Measurements from ENCODE around the gene YBX1.
"Not testable (repeated sequence)": the region's sequence is repeated elsewhere in the genome, so short reads cannot be mapped to it uniquely, and the experiment has no call there.

The YBX1 gene

GRCh38 chr1:42700006-42700405, 17.8 kb downstream of the YBX1 start:
- no peak overlapping the region for H3K27ac Mint-ChIP-seq
- H3K9me3 Mint-ChIP-seq = no peaks in the 10 kb centered on the region
- intact Hi-C loops (cut with micrococcal nuclease) = no loop called here
- H3K27me3 Mint-ChIP-seq = no peaks in the 10 kb centered on the region
- no peak overlapping the region for H3K4me3 Mint-ChIP-seq
- peaks cover 11% of the 10 kb centered on the region for H3K4me1 Mint-ChIP-seq (ENCODE audit: low read depth)
- H3K36me3 Mint-ChIP-seq (ENCODE audit: low read depth) = peaks cover 100% of the 10 kb centered on the region

GRCh38 chr1:42703888-42704464, 21.8 kb downstream of the YBX1 start:
- Mint-ChIP-seq H3K27me3 (no peaks in the 10 kb centered on the region), H3K4me3 (no peak overlapping the region), H3K36me3 (ENCODE audit: low read depth) (peaks cover 94% of the 10 kb centered on the region), H3K9me3 (no peaks in the 10 kb centered on the region), H3K27ac (no peak overlapping the region), H3K4me1 (ENCODE audit: low read depth) (peaks cover 7% of the 10 kb centered on the region)
- intact Hi-C loops (cut with micrococcal nuclease) = no loop called here

GRCh38 chr1:42712808-42713207, 30.6 kb downstream of the YBX1 start:
- H3K4me1 Mint-ChIP-seq (ENCODE audit: low read depth); intact Hi-C loops (cut with micrococcal nuclease); H3K27ac Mint-ChIP-seq; H3K4me3 Mint-ChIP-seq; H3K9me3 Mint-ChIP-seq; H3K27me3 Mint-ChIP-seq: not testable (repeated sequence)
- H3K36me3 Mint-ChIP-seq (ENCODE audit: low read depth) = peaks cover 98% of the 10 kb centered on the region

GRCh38 chr1:42713293-42713692, 31.1 kb downstream of the YBX1 start:
- H3K27me3 Mint-ChIP-seq = no peaks in the 10 kb centered on the region
- H3K4me1 Mint-ChIP-seq (ENCODE audit: low read depth) = peaks cover 7% of the 10 kb centered on the region
- H3K36me3 Mint-ChIP-seq (ENCODE audit: low read depth) = peaks cover 98% of the 10 kb centered on the region
- H3K9me3 Mint-ChIP-seq = peaks cover 10% of the 10 kb centered on the region
- intact Hi-C loops (cut with micrococcal nuclease) = no loop called here
- no peak overlapping the region for H3K27ac Mint-ChIP-seq
- no peak overlapping the region for H3K4me3 Mint-ChIP-seq

GRCh38 chr1:42714441-42714840, 32.2 kb downstream of the YBX1 start:
- intact Hi-C loops (cut with micrococcal nuclease); H3K27ac Mint-ChIP-seq; H3K4me3 Mint-ChIP-seq; H3K4me1 Mint-ChIP-seq (ENCODE audit: low read depth); H3K9me3 Mint-ChIP-seq; H3K27me3 Mint-ChIP-seq: not testable (repeated sequence)
- peaks cover 93% of the 10 kb centered on the region for H3K36me3 Mint-ChIP-seq (ENCODE audit: low read depth)

- H3K36me3 Mint-ChIP-seq (ENCODE audit: low read depth) = peaks cover 29% of the 10 kb centered on the region
- no peaks in the 10 kb centered on the region for H3K9me3 Mint-ChIP-seq
- H3K4me1 Mint-ChIP-seq (ENCODE audit: low read depth) = no peaks in the 10 kb centered on the region
- intact Hi-C loops (cut with micrococcal nuclease) = no loop called here
- H3K27me3 Mint-ChIP-seq = no peaks in the 10 kb centered on the region
- no peak overlapping the region for H3K4me3 Mint-ChIP-seq
- no peak overlapping the region for H3K27ac Mint-ChIP-seq
These were observed 38.6 kb downstream of the YBX1 start for GRCh38 chr1:42720868-42721267.

GRCh38 chr1:42721926-42722325, 39.7 kb downstream of the YBX1 start:
- no peak overlapping the region for H3K4me3 Mint-ChIP-seq
- peaks cover 18% of the 10 kb centered on the region for H3K36me3 Mint-ChIP-seq (ENCODE audit: low read depth)
- no peak overlapping the region for H3K27ac Mint-ChIP-seq
- H3K27me3 Mint-ChIP-seq = no peaks in the 10 kb centered on the region
- H3K4me1 Mint-ChIP-seq (ENCODE audit: low read depth) = no peaks in the 10 kb centered on the region
- intact Hi-C loops (cut with micrococcal nuclease) = no loop called here
- no peaks in the 10 kb centered on the region for H3K9me3 Mint-ChIP-seq

- H3K4me3 Mint-ChIP-seq; H3K4me1 Mint-ChIP-seq (ENCODE audit: low read depth); H3K27ac Mint-ChIP-seq; intact Hi-C loops (cut with micrococcal nuclease); H3K27me3 Mint-ChIP-seq; H3K9me3 Mint-ChIP-seq: not testable (repeated sequence)
- peaks cover 13% of the 10 kb centered on the region for H3K36me3 Mint-ChIP-seq (ENCODE audit: low read depth)
These were observed 40.2 kb downstream of the YBX1 start for GRCh38 chr1:42722403-42722802.

- no peak overlapping the region for H3K27ac Mint-ChIP-seq
- no peaks in the 10 kb centered on the region for H3K27me3 Mint-ChIP-seq
- peaks cover 2% of the 10 kb centered on the region for H3K36me3 Mint-ChIP-seq (ENCODE audit: low read depth)
- intact Hi-C loops (cut with micrococcal nuclease) = no loop called here
- no peaks in the 10 kb centered on the region for H3K4me1 Mint-ChIP-seq (ENCODE audit: low read depth)
- H3K9me3 Mint-ChIP-seq = no peaks in the 10 kb centered on the region
- no peak overlapping the region for H3K4me3 Mint-ChIP-seq
These were observed 41.3 kb downstream of the YBX1 start for GRCh38 chr1:42723511-42723910.

- intact Hi-C loops (cut with micrococcal nuclease) = not testable (repeated sequence)
These were observed 43.6 kb downstream of the YBX1 start for GRCh38 chr1:42725820-42726219.

GRCh38 chr1:42730002-42730401, 47.8 kb downstream of the YBX1 start:
- Mint-ChIP-seq H3K27ac (no peak overlapping the region), H3K9me3 (no peaks in the 10 kb centered on the region), H3K4me1 (ENCODE audit: low read depth) (peaks cover 5% of the 10 kb centered on the region), H3K4me3 (no peak overlapping the region), H3K36me3 (ENCODE audit: low read depth) (no peaks in the 10 kb centered on the region), H3K27me3 (no peaks in the 10 kb centered on the region)
- intact Hi-C loops (cut with micrococcal nuclease) = no loop called here

More at GRCh38 chr1:42725820-42726219, 43.6 kb downstream of the YBX1 start:
- not testable (repeated sequence) for H3K27ac Mint-ChIP-seq; H3K27me3 Mint-ChIP-seq; H3K36me3 Mint-ChIP-seq (ENCODE audit: low read depth); H3K9me3 Mint-ChIP-seq; H3K4me3 Mint-ChIP-seq; H3K4me1 Mint-ChIP-seq (ENCODE audit: low read depth)

GRCh38 chr1:42730988-42731387, 48.8 kb downstream of the YBX1 start:
- H3K4me3 Mint-ChIP-seq = no peak overlapping the region
- peaks cover 8% of the 10 kb centered on the region for H3K4me1 Mint-ChIP-seq (ENCODE audit: low read depth)
- no peaks in the 10 kb centered on the region for H3K9me3 Mint-ChIP-seq
- intact Hi-C loops (cut with micrococcal nuclease) = no loop called here
- no peak overlapping the region for H3K27ac Mint-ChIP-seq
- no peaks in the 10 kb centered on the region for H3K27me3 Mint-ChIP-seq
- no peaks in the 10 kb centered on the region for H3K36me3 Mint-ChIP-seq (ENCODE audit: low read depth)

- H3K27ac Mint-ChIP-seq = no peak overlapping the region
- intact Hi-C loops (cut with micrococcal nuclease) = no loop called here
- no peaks in the 10 kb centered on the region for H3K9me3 Mint-ChIP-seq
- peaks cover 14% of the 10 kb centered on the region for H3K4me1 Mint-ChIP-seq (ENCODE audit: low read depth)
- H3K36me3 Mint-ChIP-seq (ENCODE audit: low read depth) = no peaks in the 10 kb centered on the region
- H3K27me3 Mint-ChIP-seq = no peaks in the 10 kb centered on the region
- no peak overlapping the region for H3K4me3 Mint-ChIP-seq
These were observed 49.4 kb downstream of the YBX1 start for GRCh38 chr1:42731585-42731984.

GRCh38 chr1:42732126-42732680, 50.0 kb downstream of the YBX1 start:
- H3K4me1 Mint-ChIP-seq (ENCODE audit: low read depth) = peaks cover 20% of the 10 kb centered on the region
- H3K27me3 Mint-ChIP-seq = no peaks in the 10 kb centered on the region
- H3K9me3 Mint-ChIP-seq = no peaks in the 10 kb centered on the region
- H3K36me3 Mint-ChIP-seq (ENCODE audit: low read depth) = no peaks in the 10 kb centered on the region
- H3K27ac Mint-ChIP-seq = no peak overlapping the region
- no peak overlapping the region for H3K4me3 Mint-ChIP-seq
- intact Hi-C loops (cut with micrococcal nuclease) = no loop called here

Measured in dendritic cell treated with granulocyte-macrophage colony-stimulating factor and Interleukin-4, amounts not matched to agents 40 ng/mL and 50 ng/mL, for 4 days (primary cell).